WI38 (cell line): ENCODE measurements around the gene XYLT2.

Experiments
- H3K4me3 ChIP-seq: 2 replicates; pipeline ENCODE4 v1.5.1; 2011; ENCODE audit warnings: low read depth, mild to moderate bottlenecking, control low read depth, low read length
- CTCF ChIP-seq: IDR thresholded peaks from 2 replicates; pipeline ENCODE4 v1.5.1; 2012; ENCODE audit warnings: low read depth, mild to moderate bottlenecking, control low read depth, low read length

The XYLT2 gene

GRCh38 chr17:50352072-50352692 is 6.3 kb downstream of the XYLT2 start:
- TF ChIP-seq CTCF = no peak

DNA sequence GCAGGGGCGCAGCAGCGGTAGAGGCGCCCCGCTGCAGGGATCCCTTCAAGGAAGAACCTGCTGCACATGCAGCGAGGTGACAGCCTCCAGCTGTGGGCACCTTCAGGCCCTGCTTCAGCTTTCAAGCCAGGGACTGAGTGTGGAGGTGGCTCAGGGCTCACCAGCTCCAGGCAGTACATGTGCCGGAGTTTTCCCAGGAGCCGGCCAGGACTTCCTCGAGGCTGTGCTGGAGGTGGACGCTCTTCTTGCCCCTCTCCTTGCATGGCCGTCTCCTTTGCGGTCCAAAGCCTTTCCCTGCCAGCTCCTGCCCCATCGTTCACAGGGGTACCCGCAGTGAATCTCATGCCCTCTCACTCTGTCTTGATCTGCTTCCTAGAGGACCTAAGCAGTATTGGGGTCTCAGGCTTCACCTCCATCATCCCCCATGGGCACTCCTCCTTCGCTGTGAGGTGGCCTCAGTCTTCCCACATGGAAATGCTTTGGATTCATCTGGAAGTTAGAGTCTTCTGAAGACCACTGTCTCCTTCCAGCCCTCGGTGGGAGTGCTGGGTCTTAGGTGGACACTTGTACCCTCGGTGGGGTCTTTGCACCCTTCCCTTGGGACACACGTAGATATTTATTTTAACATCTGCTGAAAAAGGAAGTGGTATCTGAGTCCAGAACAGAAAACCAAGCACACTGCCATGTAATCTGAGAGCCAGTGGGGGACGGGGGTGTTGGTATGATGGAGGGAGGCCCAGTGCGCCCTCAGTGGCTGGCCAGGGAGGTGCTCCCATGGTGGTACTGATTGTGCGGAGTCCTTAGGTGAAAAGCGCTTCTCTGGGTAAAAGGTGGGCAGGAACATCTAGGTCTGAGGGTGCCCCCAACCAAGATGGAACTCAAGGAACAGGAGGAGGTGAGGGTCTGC is 7.0 kb downstream of the XYLT2 start:
- no peak for TF ChIP-seq CTCF
- no peak overlapping the region for H3K4me3 ChIP-seq

More at GRCh38 chr17:50352072-50352692, 6.3 kb downstream of the XYLT2 start:
- no peak overlapping the region for H3K4me3 ChIP-seq

- no peak for TF ChIP-seq CTCF
- no peak overlapping the region for H3K4me3 ChIP-seq
Measured at GRCh38 chr17:50353600-50354195, 7.8 kb downstream of the XYLT2 start.

- no peak overlapping the region for H3K4me3 ChIP-seq
- no peak for TF ChIP-seq CTCF
Measured at GRCh38 chr17:50354198-50354597, 8.3 kb downstream of the XYLT2 start.

- TF ChIP-seq CTCF = no peak
- no peak overlapping the region for H3K4me3 ChIP-seq
Measured at GRCh38 chr17:50354776-50355175, 8.8 kb downstream of the XYLT2 start.

DNA sequence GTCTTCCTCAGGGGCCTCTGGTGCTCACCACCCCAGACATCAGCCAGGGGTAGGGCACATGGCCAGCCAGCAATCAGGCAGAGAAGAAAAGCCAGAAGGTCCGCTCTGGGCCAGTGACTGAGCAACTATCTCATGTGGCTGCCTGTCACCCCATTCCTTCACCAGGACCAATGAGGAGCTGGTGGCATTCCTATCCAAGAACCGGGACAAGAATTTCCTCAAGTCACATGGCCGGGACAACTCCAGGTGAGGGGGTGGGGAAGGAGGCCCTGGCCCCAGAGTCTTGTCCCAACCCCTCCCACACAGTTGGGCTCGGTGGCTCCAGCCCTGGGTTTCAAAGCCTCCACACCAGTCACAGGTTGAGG is 9.4 kb downstream of the XYLT2 start:
- H3K4me3 ChIP-seq = no peak overlapping the region
- no peak for TF ChIP-seq CTCF
